Heart left ventricle (tissue), 13 donors: ENCODE measurements around the gene GRIA1.

ENCODE experiments used
- POLR2A ChIP-seq, 2 donors: fragments of 450-650 bp; IDR thresholded peaks; one replicate each; pipeline ENCODE4 v1.6.1; 2017; ENCODE audit warnings: antibody characterized with exemption in 2 of 2, mild to moderate bottlenecking in 2 of 2, moderate library complexity in 2 of 2
- TF ChIP-seq, protein P1 (sequence below), 12 donors: fragments of 200-600 bp; sonication (generic) in 4 of 12; IDR thresholded peaks; one replicate each; pipeline versions ENCODE4 v1.5.0 to v1.8.0; 2018 to 2022; ENCODE audit warnings: antibody characterized with exemption in 12 of 12, mild to moderate bottlenecking in 5 of 12
- donor health status: ischemic (EF 13 %, LVEDD 7.1; RV severe dilation, severe dysfunction).
- donor health status: DM: no; HTN: yes; CAD: no.
- donor health status: DM: no; HTN: no; CAD: no.
- donor health status: ischemic (EF 25% LVEDD 6.9; RV normal size, moderate dysfunction).
- donor health status: ischemic (EF 25% LVEDD 5.7; RV mildly dilated, moderate dysfunction).
- donor health status: ischemic (EF 35%, LVEDD 5.7; RV mildly dilated, moderate dysfunction).
- donor health status: nonischemic (EF 11% LVEDD 7.7; RV severe dilation, severe dysfunction).
- donor health status: DM: yes; HTN: yes; CAD: no.
- donor health status: PGD.
- donor health status: ischemic (EF 29% LVEDD 5.4; RV normal size, mild dysfunction).
- donor health status: nonischemic (EF 23%, LVEDD 6.1; RV moderate dilation, normal function).

DNA sequence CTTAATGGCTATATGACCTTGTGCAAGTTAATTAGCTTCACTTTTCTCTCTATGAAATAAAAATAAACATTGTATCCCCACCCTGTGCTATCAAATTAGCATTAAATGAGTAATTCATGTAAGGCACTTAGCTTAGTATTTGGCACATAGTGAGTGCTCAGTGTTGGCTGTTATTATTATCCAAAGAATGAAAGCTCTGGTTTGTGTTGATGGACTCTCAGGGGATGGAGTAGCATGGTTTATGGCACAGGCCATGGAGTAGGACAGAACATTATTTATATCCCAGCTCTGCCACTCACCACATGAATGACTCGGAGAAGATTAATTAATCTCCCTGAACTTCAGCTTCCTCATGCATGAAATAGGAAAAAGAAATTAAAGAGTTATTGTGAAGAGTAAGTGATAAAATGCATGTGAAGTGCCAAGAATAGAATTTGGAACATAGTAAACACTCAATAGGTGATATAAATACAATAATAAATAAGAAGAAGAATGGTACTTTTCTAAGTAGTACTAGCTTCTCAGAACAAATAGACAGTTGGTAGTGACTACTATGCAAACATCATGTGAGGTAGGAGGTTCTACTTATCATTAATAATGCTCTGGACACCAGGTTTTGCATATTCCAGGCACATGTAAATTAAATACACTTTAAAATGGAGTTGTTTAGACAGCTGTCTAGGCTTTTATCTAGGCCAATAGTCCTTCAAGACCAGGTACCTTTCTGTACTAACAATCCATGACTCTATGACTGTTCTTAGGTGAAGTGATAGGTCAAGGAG, 146.4 kb downstream of the GRIA1 start:
- TF ChIP-seq, protein P1, sequence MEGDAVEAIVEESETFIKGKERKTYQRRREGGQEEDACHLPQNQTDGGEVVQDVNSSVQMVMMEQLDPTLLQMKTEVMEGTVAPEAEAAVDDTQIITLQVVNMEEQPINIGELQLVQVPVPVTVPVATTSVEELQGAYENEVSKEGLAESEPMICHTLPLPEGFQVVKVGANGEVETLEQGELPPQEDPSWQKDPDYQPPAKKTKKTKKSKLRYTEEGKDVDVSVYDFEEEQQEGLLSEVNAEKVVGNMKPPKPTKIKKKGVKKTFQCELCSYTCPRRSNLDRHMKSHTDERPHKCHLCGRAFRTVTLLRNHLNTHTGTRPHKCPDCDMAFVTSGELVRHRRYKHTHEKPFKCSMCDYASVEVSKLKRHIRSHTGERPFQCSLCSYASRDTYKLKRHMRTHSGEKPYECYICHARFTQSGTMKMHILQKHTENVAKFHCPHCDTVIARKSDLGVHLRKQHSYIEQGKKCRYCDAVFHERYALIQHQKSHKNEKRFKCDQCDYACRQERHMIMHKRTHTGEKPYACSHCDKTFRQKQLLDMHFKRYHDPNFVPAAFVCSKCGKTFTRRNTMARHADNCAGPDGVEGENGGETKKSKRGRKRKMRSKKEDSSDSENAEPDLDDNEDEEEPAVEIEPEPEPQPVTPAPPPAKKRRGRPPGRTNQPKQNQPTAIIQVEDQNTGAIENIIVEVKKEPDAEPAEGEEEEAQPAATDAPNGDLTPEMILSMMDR (IDR thresholded peaks at IDR 0.05) = no peak
- no peak for TF ChIP-seq POLR2A (IDR thresholded peaks at IDR 0.05)
